SK-N-SH treated with all-trans-retinoic acid at 6 μM for 48 hours (cell line): ENCODE results near the gene SLC38A9.

Source experiments
- ATAC-seq: fragments of 200-7000 bp; cut with Tn5 transposase; 3 replicates; pipeline ENCODE4 v1.9.1; 2020; ENCODE audit warnings: mild to moderate bottlenecking, moderate library complexity
- ARNTL ChIP-seq: fragments of 450-650 bp; formaldehyde crosslinking; IDR thresholded peaks from 2 replicates; pipeline ENCODE4 v1.5.0; 2020; ENCODE audit warnings: low read depth, mild to moderate bottlenecking, moderate library complexity, borderline replicate concordance
- BACH2 ChIP-seq: fragments of 250-450 bp; sonication (Bioruptor Pico); IDR thresholded peaks from 2 replicates; pipeline ENCODE4 v1.9.0; 2021; ENCODE audit warnings: mild to moderate bottlenecking, borderline replicate concordance
- GLIS3 ChIP-seq: fragments of 250-450 bp; sonication (Bioruptor Pico); IDR thresholded peaks from 2 replicates; pipeline ENCODE4 v1.5.0; 2020; ENCODE audit warnings: mild to moderate bottlenecking, moderate library complexity
- ISL1 ChIP-seq: fragments of 250-450 bp; sonication (Bioruptor Pico); IDR thresholded peaks from 2 replicates; pipeline ENCODE4 v2.1.2; 2022; ENCODE audit warnings: mild to moderate bottlenecking, moderate library complexity
- OSR1 ChIP-seq: fragments of 250-450 bp; sonication (Bioruptor Pico); IDR thresholded peaks from 2 replicates; pipeline ENCODE4 v1.8.0; 2022; ENCODE audit warnings: moderate library complexity, mild to moderate bottlenecking, inconsistent platforms
- POU6F1 ChIP-seq: fragments of 250-450 bp; sonication (Bioruptor Pico); IDR thresholded peaks from 2 replicates; pipeline ENCODE4 v1.8.0; 2021; ENCODE audit warnings: low read depth, mild to moderate bottlenecking, moderate library complexity, borderline replicate concordance
- RARB ChIP-seq: fragments of 250-450 bp; sonication (Bioruptor Pico); IDR thresholded peaks from 2 replicates; pipeline ENCODE4 v1.8.0; 2021; ENCODE audit warnings: mild to moderate bottlenecking, moderate library complexity
- TCF4 ChIP-seq: fragments of 250-450 bp; sonication (Bioruptor Pico); IDR thresholded peaks from 2 replicates; pipeline ENCODE4 v1.8.0; 2021; ENCODE audit warnings: mild to moderate bottlenecking, moderate library complexity, borderline replicate concordance
- TOX ChIP-seq: fragments of 250-450 bp; sonication (Bioruptor Pico); IDR thresholded peaks from 2 replicates; pipeline ENCODE4 v1.8.0; 2021; ENCODE audit warnings: mild to moderate bottlenecking, moderate library complexity, borderline replicate concordance
- TSHZ2 ChIP-seq: fragments of 250-450 bp; sonication (Bioruptor Pico); IDR thresholded peaks from 2 replicates; pipeline ENCODE4 v1.5.0; 2020; ENCODE audit warnings: mild to moderate bottlenecking, moderate library complexity
- ZC3H10 ChIP-seq: fragments of 250-450 bp; sonication (Bioruptor Pico); IDR thresholded peaks from 2 replicates; pipeline ENCODE4 v1.5.1; 2021; ENCODE audit warnings: mild to moderate bottlenecking, moderate library complexity
- ZFP3 ChIP-seq: fragments of 250-450 bp; sonication (Bioruptor Pico); IDR thresholded peaks from 2 replicates; pipeline ENCODE4 v1.5.0; 2020; ENCODE audit warnings: mild to moderate bottlenecking, moderate library complexity
- ZFP30 ChIP-seq: fragments of 450-650 bp; formaldehyde crosslinking; IDR thresholded peaks from 2 replicates; pipeline ENCODE4 v1.5.0; 2022; ENCODE audit warnings: mild to moderate bottlenecking, moderate library complexity
- ZNF565 ChIP-seq: fragments of 450-650 bp; formaldehyde crosslinking; conservative IDR thresholded peaks from 2 replicates; pipeline ENCODE4 v1.5.0; 2020; ENCODE audit warnings: low read depth, mild to moderate bottlenecking, moderate library complexity
- ZNF70 ChIP-seq: fragments of 450-650 bp; formaldehyde crosslinking; IDR thresholded peaks from 2 replicates; pipeline ENCODE4 v1.5.0; 2020; ENCODE audit warnings: mild to moderate bottlenecking, moderate library complexity
- ZNF8 ChIP-seq: fragments of 450-650 bp; formaldehyde crosslinking; IDR thresholded peaks from 2 replicates; pipeline ENCODE4 v1.5.0; 2020; ENCODE audit warnings: mild to moderate bottlenecking, moderate library complexity
- TF ChIP-seq, protein P1 (sequence below): fragments of 250-450 bp; sonication (Bioruptor Pico); IDR thresholded peaks from 2 replicates; pipeline ENCODE4 v1.5.1; 2021; ENCODE audit warnings: mild to moderate bottlenecking, moderate library complexity
- TF ChIP-seq, protein P2 (sequence below): fragments of 250-450 bp; sonication (Bioruptor Pico); IDR thresholded peaks from 2 replicates; pipeline ENCODE4 v1.5.1; 2020; ENCODE audit warnings: low read depth, mild to moderate bottlenecking, moderate library complexity
- TF ChIP-seq, protein P3 (sequence below): fragments of 250-450 bp; sonication (Bioruptor Pico); IDR thresholded peaks from 2 replicates; pipeline ENCODE4 v1.8.0; 2020; ENCODE audit warnings: mild to moderate bottlenecking, moderate library complexity, borderline replicate concordance

Gene SLC38A9

DNA sequence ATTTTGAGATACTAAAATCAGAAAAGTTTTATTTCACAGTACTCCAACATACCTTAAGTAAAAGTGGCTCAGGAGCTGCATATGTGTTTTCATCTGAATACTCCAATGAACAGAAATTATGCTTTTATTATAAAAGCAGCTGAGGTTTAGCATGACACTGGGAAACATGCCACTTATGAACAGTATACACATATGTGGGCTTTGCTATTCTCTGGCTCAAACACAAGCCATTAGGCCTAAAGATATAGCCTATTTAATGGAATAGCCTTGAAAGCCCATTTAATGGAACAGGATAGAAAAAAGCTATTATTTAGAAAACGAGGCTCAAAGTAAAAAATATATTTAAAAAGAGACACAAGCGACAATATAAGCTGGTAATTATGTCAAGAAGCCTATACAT lies 74.1 kb downstream of the SLC38A9 start:
- TF ChIP-seq OSR1 (CRISPR knock-in tag) (no peak), BACH2 (CRISPR knock-in tag) (no peak)
- ATAC-seq = no peak

DNA sequence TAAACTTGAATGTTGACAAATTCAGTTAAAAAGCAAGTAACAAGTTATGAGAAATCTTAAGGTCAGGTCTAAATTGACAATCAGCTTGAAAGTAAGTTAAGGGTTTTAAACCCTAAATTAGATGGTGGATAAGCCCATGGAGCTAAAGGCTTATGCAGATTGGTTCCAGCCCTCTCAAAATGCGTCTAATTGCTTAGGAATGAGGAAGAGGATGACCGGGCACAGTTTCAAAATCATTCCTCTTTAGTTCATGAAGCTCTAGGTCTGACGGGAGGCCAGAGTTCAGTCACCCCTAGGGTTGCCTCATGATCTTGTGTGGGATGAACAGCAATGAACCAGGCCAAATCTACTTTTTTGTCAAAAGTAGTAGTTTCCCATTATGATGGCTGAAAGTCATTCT lies 75.4 kb downstream of the SLC38A9 start:
- TF ChIP-seq BACH2 (CRISPR knock-in tag) (no peak), GLIS3 (no peak), TSHZ2 (CRISPR knock-in tag) (no peak), TCF4 (no peak), ZC3H10 (CRISPR knock-in tag) (no peak), ZNF70 (CRISPR knock-in tag) (no peak), TOX (CRISPR knock-in tag) (no peak), ZFP3 (CRISPR knock-in tag) (no peak), ZFP30 (CRISPR knock-in tag) (no peak), ARNTL (CRISPR knock-in tag) (no peak), ZNF565 (CRISPR knock-in tag) (no peak)
- TF ChIP-seq, protein P1, sequence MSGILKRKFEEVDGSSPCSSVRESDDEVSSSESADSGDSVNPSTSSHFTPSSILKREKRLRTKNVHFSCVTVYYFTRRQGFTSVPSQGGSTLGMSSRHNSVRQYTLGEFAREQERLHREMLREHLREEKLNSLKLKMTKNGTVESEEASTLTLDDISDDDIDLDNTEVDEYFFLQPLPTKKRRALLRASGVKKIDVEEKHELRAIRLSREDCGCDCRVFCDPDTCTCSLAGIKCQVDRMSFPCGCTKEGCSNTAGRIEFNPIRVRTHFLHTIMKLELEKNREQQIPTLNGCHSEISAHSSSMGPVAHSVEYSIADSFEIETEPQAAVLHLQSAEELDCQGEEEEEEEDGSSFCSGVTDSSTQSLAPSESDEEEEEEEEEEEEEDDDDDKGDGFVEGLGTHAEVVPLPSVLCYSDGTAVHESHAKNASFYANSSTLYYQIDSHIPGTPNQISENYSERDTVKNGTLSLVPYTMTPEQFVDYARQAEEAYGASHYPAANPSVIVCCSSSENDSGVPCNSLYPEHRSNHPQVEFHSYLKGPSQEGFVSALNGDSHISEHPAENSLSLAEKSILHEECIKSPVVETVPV (CRISPR knock-in tag) = no peak
- peak; percentile 62 for ATAC-seq

- peak; percentile 89 for ATAC-seq
- TF ChIP-seq, protein P2, sequence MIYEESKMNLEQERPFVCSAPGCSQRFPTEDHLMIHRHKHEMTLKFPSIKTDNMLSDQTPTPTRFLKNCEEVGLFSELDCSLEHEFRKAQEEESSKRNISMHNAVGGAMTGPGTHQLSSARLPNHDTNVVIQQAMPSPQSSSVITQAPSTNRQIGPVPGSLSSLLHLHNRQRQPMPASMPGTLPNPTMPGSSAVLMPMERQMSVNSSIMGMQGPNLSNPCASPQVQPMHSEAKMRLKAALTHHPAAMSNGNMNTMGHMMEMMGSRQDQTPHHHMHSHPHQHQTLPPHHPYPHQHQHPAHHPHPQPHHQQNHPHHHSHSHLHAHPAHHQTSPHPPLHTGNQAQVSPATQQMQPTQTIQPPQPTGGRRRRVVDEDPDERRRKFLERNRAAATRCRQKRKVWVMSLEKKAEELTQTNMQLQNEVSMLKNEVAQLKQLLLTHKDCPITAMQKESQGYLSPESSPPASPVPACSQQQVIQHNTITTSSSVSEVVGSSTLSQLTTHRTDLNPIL (CRISPR knock-in tag) = 0 out of 2 replicates have a peak, but pooled peaks have one; percentile 45
- TF ChIP-seq GLIS3 (0 out of 2 replicates have a peak, but pooled peaks have one; percentile 66), TCF4 (peak; percentile 93), ZFP3 (CRISPR knock-in tag) (no peak), TSHZ2 (CRISPR knock-in tag) (peak; percentile 68; the same call in 1 of the 2 replicates), ISL1 (peak; percentile 89), ZC3H10 (CRISPR knock-in tag) (0 out of 2 replicates have a peak, but pooled peaks have one; percentile 6), ZNF8 (peak; percentile 46; the same call in 1 of the 2 replicates), POU6F1 (CRISPR knock-in tag) (no peak), TOX (CRISPR knock-in tag) (no peak), RARB (CRISPR knock-in tag) (0 out of 2 replicates have a peak, but pooled peaks have one; percentile 41)
- TF ChIP-seq, protein P3, sequence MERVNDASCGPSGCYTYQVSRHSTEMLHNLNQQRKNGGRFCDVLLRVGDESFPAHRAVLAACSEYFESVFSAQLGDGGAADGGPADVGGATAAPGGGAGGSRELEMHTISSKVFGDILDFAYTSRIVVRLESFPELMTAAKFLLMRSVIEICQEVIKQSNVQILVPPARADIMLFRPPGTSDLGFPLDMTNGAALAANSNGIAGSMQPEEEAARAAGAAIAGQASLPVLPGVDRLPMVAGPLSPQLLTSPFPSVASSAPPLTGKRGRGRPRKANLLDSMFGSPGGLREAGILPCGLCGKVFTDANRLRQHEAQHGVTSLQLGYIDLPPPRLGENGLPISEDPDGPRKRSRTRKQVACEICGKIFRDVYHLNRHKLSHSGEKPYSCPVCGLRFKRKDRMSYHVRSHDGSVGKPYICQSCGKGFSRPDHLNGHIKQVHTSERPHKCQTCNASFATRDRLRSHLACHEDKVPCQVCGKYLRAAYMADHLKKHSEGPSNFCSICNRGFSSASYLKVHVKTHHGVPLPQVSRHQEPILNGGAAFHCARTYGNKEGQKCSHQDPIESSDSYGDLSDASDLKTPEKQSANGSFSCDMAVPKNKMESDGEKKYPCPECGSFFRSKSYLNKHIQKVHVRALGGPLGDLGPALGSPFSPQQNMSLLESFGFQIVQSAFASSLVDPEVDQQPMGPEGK (CRISPR knock-in tag) = peak; percentile 62; the same call in 1 of the 2 replicates
- TF ChIP-seq, protein P1 (CRISPR knock-in tag) = no peak
These were observed 75.9 kb downstream of the SLC38A9 start for GRCh38 chr5:55636177-55636576.
